ENCODE measurements around the gene TOR1A.

TOR1A gene

DNA sequence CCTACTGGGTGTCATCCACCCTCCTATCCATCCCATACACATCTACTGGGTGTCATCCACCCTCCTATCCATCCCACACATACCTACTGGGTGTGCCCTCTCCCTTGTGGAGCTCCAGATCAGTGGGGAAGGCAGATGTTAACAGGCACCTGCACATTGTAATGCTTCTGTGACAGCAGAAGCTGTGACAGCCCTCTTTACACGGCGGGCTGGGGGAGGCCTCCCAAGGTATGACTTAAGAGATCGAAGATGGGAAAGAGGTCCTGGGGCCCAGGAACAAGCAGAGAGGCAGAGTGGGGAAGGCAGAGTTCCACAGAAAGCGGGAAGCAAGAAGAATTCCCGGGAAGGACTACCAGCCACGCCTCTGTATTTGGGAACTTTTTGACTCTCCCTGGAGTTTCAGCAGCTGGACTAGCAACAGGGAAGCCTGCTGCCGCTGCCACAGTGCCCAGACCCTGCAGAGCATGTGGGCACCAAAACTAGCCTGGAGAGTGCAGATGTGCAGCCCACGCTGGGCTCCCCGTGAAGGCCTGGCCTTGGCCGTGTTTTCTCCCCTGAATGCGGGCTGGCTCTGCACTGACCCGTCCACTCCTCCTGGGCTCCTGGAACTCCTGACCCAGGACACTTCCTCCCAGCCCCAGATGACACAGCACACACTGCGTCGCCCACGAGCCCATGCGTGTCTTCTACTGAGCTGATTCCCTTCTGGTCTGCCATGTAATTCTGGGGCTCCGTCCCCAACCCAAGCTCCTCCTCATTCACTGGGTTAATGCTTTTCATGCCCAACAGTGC is 9.3 kb downstream of the TOR1A start:
- no peak for DNase-seq (ENCODE audit: extremely low read depth, low read depth)
- no peak for TF ChIP-seq CTCF (IDR thresholded peaks at IDR 0.05; ENCODE audit: low read depth, low read length)

DNA sequence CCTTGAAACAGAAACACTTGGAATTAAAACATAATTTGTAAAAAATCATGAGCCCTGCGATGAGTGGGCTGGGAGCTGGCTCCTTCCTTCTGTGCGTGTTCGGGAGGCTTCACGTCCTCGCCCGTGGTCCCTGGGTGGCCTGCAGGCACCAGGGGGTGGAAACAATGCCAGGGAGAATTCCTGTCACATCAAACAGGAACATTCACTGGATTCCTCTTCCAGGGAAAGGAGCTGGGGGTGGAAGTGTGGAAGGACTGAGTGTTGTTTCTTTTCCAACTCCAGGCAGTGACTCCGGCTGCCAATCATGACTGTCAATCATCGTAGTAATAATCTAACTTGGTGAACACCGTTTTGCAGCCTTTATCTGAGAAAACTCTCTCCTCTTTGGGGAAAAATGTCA is 10.3 kb downstream of the TOR1A start:
- no peak for TF ChIP-seq CTCF (IDR thresholded peaks at IDR 0.05; ENCODE audit: low read depth, low read length)
- no peak for DNase-seq (ENCODE audit: extremely low read depth, low read depth)

DNA sequence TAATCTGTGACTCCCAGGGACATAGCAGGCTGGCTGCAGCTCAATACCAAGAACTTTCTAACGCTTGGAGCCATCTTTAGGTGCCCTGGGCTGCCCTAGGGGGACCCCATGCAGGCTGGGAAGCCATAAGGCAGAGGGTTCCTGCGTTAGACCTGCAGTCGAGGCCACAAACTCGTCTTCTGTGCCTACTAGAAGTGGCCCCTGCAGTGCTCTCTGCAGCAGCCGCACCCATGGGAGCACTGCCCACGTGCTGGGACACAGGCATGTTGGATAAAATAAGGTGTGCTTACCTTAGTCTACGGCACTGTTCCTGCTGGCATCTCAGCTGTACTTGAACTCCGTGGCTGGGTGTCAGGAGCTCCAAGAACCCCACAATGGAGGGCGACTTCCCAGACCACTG is 11.6 kb downstream of the TOR1A start:
- no peak for TF ChIP-seq CTCF (IDR thresholded peaks at IDR 0.05; ENCODE audit: low read depth, low read length)
- DNase-seq (ENCODE audit: extremely low read depth, low read depth) = no peak

- DNase-seq (ENCODE audit: extremely low read depth, low read depth) = no peak
- TF ChIP-seq CTCF (IDR thresholded peaks at IDR 0.05; ENCODE audit: low read depth, low read length) = no peak
Observed at GRCh38 chr9:129811967-129812363, 12.0 kb downstream of the TOR1A start.

GRCh38 chr9:129810788-129811187 is 13.1 kb downstream of the TOR1A start:
- TF ChIP-seq CTCF (IDR thresholded peaks at IDR 0.05; ENCODE audit: low read depth, low read length) = no peak
- DNase-seq (ENCODE audit: extremely low read depth, low read depth) = no peak

DNA sequence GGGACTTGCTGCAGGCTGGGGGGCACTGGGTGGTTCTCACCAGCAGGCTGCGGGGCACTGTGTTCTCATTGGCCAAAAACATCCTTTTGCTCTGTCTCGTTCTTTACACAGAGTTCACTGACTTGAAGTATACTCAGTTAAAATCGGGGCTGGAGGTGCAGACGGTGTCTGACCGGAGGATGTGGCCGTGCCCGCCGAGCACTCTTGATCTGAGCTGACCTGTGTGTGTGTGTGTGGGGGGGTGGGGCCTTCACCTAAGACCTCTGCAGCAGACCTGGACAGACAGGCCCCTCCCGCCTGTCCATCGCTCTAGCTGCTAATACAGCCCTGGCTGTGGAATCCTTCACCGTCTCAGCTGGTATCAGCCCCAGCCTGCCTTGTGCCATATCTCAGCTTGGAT is 13.8 kb downstream of the TOR1A start:
- no peak for DNase-seq (ENCODE audit: extremely low read depth, low read depth)
- no peak for TF ChIP-seq CTCF (IDR thresholded peaks at IDR 0.05; ENCODE audit: low read depth, low read length)

DNA sequence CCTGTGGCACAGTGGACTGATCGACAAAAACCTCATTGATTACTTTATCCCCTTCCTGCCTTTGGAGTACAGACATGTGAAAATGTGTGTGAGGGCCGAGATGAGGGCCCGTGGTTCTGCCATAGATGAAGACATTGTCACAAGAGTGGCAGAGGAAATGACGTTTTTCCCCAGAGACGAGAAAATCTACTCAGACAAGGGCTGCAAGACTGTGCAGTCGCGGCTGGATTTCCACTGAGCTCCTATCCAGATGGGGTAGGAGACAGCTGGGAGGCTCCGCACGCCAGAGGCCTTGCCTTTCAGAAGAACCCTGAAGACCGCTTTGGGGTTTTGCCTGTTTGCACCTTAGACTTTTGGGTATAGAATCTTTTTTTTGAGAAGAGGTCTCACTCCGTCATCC is 14.6 kb downstream of the TOR1A start:
- no peak for TF ChIP-seq CTCF (IDR thresholded peaks at IDR 0.05; ENCODE audit: low read depth, low read length)
- DNase-seq (ENCODE audit: extremely low read depth, low read depth) = no peak

Measured in AG09319 (cell line).